Heart left ventricle (tissue), 13 donors: ENCODE measurements around the gene FAM120C.

Experiments used
- POLR2A ChIP-seq, 2 donors: fragments of 450-650 bp; IDR thresholded peaks; one replicate each; pipeline ENCODE4 v1.6.1; 2017; ENCODE audit warnings: antibody characterized with exemption in 2 of 2, mild to moderate bottlenecking in 2 of 2, moderate library complexity in 2 of 2
- TF ChIP-seq, protein P1 (sequence below), 12 donors: fragments of 200-600 bp; sonication (generic) in 4 of 12; IDR thresholded peaks; one replicate each; pipeline versions ENCODE4 v1.5.0 to v1.8.0; 2018 to 2022; ENCODE audit warnings: antibody characterized with exemption in 12 of 12, mild to moderate bottlenecking in 5 of 12
- donor health status: ischemic (EF 13 %, LVEDD 7.1; RV severe dilation, severe dysfunction).
- donor health status: DM: no; HTN: yes; CAD: no.
- donor health status: DM: no; HTN: no; CAD: no.
- donor health status: ischemic (EF 25% LVEDD 6.9; RV normal size, moderate dysfunction).
- donor health status: ischemic (EF 25% LVEDD 5.7; RV mildly dilated, moderate dysfunction).
- donor health status: ischemic (EF 35%, LVEDD 5.7; RV mildly dilated, moderate dysfunction).
- donor health status: nonischemic (EF 11% LVEDD 7.7; RV severe dilation, severe dysfunction).
- donor health status: DM: yes; HTN: yes; CAD: no.
- donor health status: PGD.
- donor health status: ischemic (EF 29% LVEDD 5.4; RV normal size, mild dysfunction).
- donor health status: nonischemic (EF 23%, LVEDD 6.1; RV moderate dilation, normal function).

DNA sequence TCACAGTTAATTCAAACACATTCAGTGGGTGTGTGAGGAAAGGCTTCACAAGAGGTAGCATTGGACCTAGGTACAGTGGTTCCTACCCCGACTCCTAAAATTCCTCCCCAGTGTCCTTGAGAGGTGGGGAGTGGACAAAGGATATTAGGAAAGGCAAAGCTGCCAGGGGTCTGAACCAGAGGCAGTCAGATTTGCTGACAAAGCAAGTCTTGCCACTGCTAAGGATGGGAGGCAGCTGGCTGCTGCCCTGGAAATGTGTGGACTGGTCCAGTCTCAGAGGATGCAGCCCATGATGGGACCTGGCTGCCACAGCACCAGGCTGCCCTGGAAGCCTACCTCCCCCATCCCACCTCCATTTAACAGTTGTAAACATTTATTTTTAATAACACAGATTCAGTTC lies 134.6 kb downstream of the FAM120C start:
- TF ChIP-seq POLR2A (IDR thresholded peaks at IDR 0.05) = no peak
- TF ChIP-seq, protein P1, sequence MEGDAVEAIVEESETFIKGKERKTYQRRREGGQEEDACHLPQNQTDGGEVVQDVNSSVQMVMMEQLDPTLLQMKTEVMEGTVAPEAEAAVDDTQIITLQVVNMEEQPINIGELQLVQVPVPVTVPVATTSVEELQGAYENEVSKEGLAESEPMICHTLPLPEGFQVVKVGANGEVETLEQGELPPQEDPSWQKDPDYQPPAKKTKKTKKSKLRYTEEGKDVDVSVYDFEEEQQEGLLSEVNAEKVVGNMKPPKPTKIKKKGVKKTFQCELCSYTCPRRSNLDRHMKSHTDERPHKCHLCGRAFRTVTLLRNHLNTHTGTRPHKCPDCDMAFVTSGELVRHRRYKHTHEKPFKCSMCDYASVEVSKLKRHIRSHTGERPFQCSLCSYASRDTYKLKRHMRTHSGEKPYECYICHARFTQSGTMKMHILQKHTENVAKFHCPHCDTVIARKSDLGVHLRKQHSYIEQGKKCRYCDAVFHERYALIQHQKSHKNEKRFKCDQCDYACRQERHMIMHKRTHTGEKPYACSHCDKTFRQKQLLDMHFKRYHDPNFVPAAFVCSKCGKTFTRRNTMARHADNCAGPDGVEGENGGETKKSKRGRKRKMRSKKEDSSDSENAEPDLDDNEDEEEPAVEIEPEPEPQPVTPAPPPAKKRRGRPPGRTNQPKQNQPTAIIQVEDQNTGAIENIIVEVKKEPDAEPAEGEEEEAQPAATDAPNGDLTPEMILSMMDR (IDR thresholded peaks at IDR 0.05) = no peak
